Coronary artery (tissue), 2 donors: Measurements from ENCODE around the gene XXYLT1.

ENCODE experiments used
- DNase-seq: peaks from one replicate; pipeline ENCODE4 v3.0.0-alpha.2; 2017; ENCODE audit warnings: low spot score
- H3K27ac ChIP-seq, 2 donors: fragments of 200-600 bp; sonication (generic); one replicate each; pipeline ENCODE4 v1.5.1; 2016 to 2019
- H3K4me3 ChIP-seq: fragments of 200-600 bp; sonication (generic); 2 replicates; pipeline ENCODE4 v1.5.1; 2016; ENCODE audit warnings: mild to moderate bottlenecking, moderate library complexity
- TF ChIP-seq, protein P1 (sequence below): fragments of 200-600 bp; sonication (generic); IDR thresholded peaks from one replicate; pipeline ENCODE4 v1.5.1; 2019; ENCODE audit warnings: antibody characterized with exemption

XXYLT1 gene

DNA sequence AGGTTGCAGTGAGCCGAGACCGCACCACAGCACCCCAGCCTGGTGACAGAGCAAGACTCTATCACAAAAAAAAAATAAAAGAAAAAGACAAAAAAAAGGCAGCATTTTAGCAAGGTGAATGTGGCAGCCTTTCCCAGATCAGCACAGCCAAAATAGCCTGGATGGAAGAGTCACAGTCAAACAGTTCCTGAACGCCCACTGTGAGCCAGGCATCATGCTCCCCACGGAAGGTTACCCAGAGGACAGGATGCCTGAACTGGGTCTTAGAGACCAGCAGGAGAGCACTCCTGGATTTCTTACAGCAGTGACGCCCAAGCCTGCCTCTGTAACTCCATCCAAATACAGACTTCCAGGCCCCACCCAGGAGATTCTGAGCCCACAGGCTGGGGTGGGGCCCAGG, 4.5 kb downstream of the XXYLT1 start:
- Histone ChIP-seq H3K4me3 (no peak overlapping the region), H3K27ac (no peak overlapping the region)
- TF ChIP-seq, protein P1, sequence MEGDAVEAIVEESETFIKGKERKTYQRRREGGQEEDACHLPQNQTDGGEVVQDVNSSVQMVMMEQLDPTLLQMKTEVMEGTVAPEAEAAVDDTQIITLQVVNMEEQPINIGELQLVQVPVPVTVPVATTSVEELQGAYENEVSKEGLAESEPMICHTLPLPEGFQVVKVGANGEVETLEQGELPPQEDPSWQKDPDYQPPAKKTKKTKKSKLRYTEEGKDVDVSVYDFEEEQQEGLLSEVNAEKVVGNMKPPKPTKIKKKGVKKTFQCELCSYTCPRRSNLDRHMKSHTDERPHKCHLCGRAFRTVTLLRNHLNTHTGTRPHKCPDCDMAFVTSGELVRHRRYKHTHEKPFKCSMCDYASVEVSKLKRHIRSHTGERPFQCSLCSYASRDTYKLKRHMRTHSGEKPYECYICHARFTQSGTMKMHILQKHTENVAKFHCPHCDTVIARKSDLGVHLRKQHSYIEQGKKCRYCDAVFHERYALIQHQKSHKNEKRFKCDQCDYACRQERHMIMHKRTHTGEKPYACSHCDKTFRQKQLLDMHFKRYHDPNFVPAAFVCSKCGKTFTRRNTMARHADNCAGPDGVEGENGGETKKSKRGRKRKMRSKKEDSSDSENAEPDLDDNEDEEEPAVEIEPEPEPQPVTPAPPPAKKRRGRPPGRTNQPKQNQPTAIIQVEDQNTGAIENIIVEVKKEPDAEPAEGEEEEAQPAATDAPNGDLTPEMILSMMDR: no peak
- no peak for DNase-seq

DNA sequence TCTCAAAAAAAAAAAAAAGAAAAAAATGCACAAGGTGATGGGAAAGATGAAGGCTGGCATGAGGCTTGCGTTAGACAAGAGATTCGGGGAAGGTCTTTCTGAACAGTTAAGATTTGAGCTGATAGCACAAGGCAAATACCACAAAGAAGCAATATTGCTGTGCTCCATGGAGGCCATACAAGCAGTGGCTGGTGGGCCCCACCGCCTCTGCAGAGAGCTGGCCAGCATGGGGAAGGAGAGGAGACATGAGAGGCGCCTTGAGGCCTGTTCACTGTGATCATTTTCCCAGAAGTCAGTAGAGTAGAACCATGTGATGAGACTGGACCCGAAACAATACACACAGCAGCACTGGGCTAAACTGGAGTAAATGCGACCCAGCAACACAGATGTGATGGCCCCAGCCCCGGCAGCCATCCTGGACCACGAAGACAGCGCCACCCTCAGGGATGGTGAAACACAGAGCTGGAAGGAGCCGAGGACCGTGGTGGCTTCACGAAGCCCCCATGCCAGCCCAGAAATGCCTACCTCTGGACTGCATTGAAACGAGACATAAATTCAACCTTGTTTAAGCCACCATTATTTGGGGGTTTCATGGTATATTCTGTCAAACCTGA, 5.5 kb downstream of the XXYLT1 start:
- Histone ChIP-seq H3K4me3 (no peak overlapping the region), H3K27ac (no peak overlapping the region)
- DNase-seq: no peak
- TF ChIP-seq, protein P1: no peak

DNA sequence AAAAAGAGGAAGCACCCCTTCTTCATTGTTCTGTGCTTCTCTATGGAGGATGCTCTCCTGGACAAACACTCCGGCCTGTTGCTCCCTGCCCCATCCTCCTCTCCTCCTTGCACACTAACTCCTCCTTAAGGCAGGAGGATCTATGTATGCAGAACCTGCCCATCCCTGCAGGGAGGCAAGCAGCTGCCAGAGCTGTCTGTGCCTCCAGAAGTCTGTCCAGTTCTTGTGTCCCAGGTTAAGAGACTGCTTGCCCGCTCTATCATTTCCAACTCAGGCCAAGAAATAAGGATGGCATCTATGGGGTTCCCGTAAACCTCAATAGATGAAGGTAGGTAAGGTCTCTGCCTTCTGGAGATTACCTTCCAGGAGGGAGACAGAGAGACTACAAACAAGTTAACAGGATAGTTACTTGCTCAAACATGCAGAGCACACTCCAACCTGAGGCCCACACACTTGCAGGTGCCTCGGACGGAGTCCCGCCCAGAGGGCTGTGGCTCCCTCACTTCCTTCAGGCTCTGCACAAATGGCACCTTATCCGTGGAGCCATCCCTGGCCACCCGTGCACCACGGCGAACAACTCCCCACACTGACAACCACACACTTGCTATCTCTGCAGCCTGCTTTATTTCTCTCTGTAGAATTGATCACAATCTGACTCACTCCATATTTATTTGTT, 6.9 kb downstream of the XXYLT1 start:
- Histone ChIP-seq H3K27ac (no peak overlapping the region), H3K4me3 (no peak overlapping the region)
- DNase-seq: no peak
- TF ChIP-seq, protein P1: no peak

DNA sequence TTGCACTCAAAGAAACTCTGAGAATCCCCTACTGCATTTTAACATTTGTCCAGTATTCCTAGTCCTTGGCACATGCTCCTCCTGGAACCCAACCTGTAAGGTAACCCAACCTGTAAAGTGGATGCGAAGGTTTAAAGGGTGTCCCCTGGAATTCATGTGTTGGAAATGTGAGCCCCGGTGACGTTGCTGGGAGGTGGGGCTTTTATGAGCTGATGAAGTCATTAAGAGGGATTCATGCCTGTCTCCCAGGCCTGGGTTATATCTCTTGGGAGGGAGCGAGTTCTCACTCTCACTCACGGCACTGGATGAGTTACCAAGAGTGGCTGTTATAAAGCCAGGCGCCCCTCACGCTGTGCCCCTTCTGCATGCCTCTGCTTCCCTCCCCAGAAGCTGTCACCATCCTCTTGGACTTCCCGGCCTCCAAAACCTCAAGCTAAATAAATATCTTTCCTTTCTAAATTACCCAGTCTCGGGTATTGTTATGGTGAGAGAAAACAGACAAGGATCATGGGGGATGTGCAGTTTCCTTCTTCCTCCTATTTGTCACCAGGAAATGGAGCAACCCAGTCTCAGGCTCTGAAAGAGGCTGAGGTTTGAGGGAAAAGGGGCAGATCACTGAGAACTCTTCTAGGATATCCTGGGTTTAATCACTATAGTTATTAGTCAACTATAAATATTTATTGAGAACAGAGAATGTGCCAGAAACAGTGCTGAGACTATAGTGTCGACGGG, 7.6 kb downstream of the XXYLT1 start:
- TF ChIP-seq, protein P1: no peak
- no peak for DNase-seq
- no peak overlapping the region for H3K4me3 ChIP-seq
- no peak overlapping the region for H3K27ac ChIP-seq

DNA sequence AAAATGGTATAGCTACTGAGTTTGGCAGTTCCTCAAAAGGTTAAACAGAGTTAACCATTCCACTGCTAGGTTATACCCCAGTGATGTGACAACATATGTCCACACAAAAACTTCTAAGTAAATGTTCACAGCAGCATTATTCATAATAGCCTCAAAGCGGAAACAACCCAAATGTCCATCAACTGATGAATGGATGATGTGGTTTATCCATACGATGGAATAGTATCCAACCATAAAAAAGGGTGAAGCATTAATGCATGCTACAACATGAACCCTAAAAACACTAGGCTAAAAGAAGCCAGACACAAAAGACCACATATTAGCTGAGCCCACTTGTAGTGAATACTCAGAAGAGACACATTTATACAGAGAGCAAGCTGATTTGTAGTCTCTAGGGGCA, 9.0 kb downstream of the XXYLT1 start:
- no peak overlapping the region for H3K4me3 ChIP-seq
- DNase-seq: no peak
- TF ChIP-seq, protein P1: no peak
- no peak overlapping the region for H3K27ac ChIP-seq

DNA sequence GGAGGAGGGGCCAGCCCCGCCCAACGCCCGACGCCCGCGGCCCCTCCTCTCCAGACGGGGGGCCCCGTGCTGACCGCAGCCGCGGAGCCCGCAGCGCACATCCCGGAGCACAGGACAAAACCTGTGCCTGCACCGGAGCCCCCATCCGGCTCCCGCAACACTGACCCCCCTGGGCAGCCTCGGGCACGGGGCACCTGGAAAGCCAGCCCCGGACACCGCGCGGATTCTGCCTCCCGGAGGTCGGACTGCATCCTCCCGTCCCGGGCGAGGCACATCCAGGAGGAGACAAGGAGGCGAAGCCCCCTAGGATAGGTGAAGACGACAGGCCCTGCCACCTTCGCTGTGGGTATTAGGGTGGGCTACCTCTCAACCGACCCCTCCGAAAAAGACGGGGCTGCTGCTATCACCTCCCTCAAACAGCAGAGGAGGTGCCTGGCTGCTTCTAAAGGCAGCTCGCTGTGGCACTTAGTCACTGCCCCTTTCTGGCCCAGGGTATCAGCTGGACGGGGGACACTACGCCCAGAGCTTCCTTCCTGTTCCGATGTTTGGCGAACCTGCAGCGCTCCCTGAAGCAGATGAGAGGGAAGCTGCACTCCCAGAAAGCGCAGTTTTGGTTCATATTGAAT, 10.6 kb downstream of the XXYLT1 start:
- no peak for DNase-seq
- TF ChIP-seq, protein P1: no peak
- peak overlapping the region in 1 of 2 donors; percentile 78 for H3K27ac ChIP-seq
- peak overlapping the region; percentile 81 for H3K4me3 ChIP-seq
